Psoas muscle (tissue), 8 donors: ENCODE results near the gene DNAAF5. TPM values are rescaled to one million over a fixed set of nuclear protein-coding genes. Genes with fewer than 3 reads are reported as not detected.
A peak's percentile ranks its signal among the peaks of the same experiment; 100 is the strongest.

Experiments
- ATAC-seq, 4 donors: fragments of 200-7000 bp; cut with Tn5 transposase; one replicate each; pipeline ENCODE4 v1.9.1; 2020; ENCODE audit warnings: moderate library complexity in 3 of 4, mild to moderate bottlenecking in 2 of 4
- DNase-seq, 2 donors: peaks; one replicate each; pipeline ENCODE4 v3.0.0-alpha.2; 2020
- H3K27ac ChIP-seq: fragments of 200-600 bp; one replicate; pipeline ENCODE4 v1.8.0; 2022
- H3K27me3 ChIP-seq, 3 donors: fragments of 200-600 bp in 1 of 3; one replicate each; pipeline versions ENCODE4 v1.6.1 to v1.8.0; 2013 to 2022; ENCODE audit warnings: low read length in 2 of 3, mild to moderate bottlenecking in 2 of 3, moderate library complexity in 1 of 3; ENCODE audit not compliant: insufficient read depth in 3 of 3
- H3K36me3 ChIP-seq, 2 donors: fragments of 200-600 bp in 1 of 2; one replicate each; pipeline versions ENCODE4 v1.6.1 to v1.8.0; 2013 to 2022; ENCODE audit warnings: low read depth in 1 of 2, mild to moderate bottlenecking in 1 of 2, moderate library complexity in 1 of 2; ENCODE audit not compliant: insufficient read depth in 1 of 2
- H3K4me1 ChIP-seq: fragments of 200-600 bp; one replicate; pipeline ENCODE4 v1.8.0; 2022
- H3K4me3 ChIP-seq: fragments of 200-600 bp; one replicate; pipeline ENCODE4 v1.8.0; 2022; ENCODE audit warnings: mild to moderate bottlenecking
- H3K9me3 ChIP-seq: fragments of 200-600 bp; one replicate; pipeline ENCODE4 v1.8.0; 2022
- CTCF ChIP-seq: fragments of 200-600 bp; IDR thresholded peaks from one replicate; pipeline ENCODE4 v1.8.0; 2022; ENCODE audit warnings: antibody characterized with exemption
- WGBS, 3 donors: extraction: QIAGEN DNeasy Blood & Tissue Kit; methylation state at CpG; one replicate each; pipeline versions ENCODE4 v1.1.6 to v1.1.7; 2013; 5-methylcytosine and 5-hydroxymethylcytosine counted together
- intact Hi-C, 2 donors: fragments of 100-400 bp; cut with DNase I; formaldehyde crosslinking; loops; one replicate each; pipeline versions ENCODE4 v1.11.0 to v1.14.2; 2022
- long read RNA-seq, 2 donors: library from polyadenylated mRNA; unstranded; transcript quantifications; one replicate each; pipeline ENCODE4 v2.0.0, GENCODE V29; 2021
- polyA plus RNA-seq, 3 donors: library from polyadenylated mRNA; stranded (reverse); fragments of 200-250 nt; gene quantifications; one replicate each; pipeline ENCODE4 v1.2.3, GENCODE V29; 2013
- total RNA-seq, 4 donors: library from RNA; stranded (reverse); fragmentation: NEBNext Ultra II Directional in 2 of 4; extraction: Animal tissue kit (Norgen Biotek cat#: 25700) in 2 of 4; gene quantifications; one replicate each; pipeline versions ENCODE4 v1.2.1 to v1.2.4, GENCODE V29; 2021 to 2023
- donor health status: healthy with polysubstance abuse.
- donor health status: DM: no; HTN: no; CAD: no; lungs with moderate emphysema.
- donor health status: Bipolar disorder and iron deficiency.
- donor health status: healthy.
- donor health status: DM: yes; HTN: yes; CAD: no.
- donor health status: DM: no; HTN: no; CAD: no.
- donor health status: DM: no; HTN: no; CAD: no.
- donor health status: DM: yes; HTN: yes; CAD: no.

Gene DNAAF5
- total RNA-seq (10 to 100 TPM; 17.8 to 26.7 (median 21.9) TPM), polyA plus RNA-seq (10 to 100 TPM in 2 of 3 donors, 1 to 10 TPM in 1; 9.3 to 17.6 (median 14.1) TPM)
- long read RNA-seq, donor 1, transcript DNAAF5-201 (13 exons, 3,410 nt), result major isoform, 18 of 28 reads
- long read RNA-seq, donor 1, partial matches to known transcripts, result 5 of 28 reads
- long read RNA-seq, donor 1, other reads (novel, unspliced or antisense), result 4 of 28 reads
- long read RNA-seq, donor 2, transcript DNAAF5-201 (13 exons, 3,410 nt), result major isoform, 49 of 77 reads
- long read RNA-seq, donor 2, partial matches to known transcripts, result 13 of 77 reads
- long read RNA-seq, donor 2, other reads (novel, unspliced or antisense), result 13 of 77 reads

DNA sequence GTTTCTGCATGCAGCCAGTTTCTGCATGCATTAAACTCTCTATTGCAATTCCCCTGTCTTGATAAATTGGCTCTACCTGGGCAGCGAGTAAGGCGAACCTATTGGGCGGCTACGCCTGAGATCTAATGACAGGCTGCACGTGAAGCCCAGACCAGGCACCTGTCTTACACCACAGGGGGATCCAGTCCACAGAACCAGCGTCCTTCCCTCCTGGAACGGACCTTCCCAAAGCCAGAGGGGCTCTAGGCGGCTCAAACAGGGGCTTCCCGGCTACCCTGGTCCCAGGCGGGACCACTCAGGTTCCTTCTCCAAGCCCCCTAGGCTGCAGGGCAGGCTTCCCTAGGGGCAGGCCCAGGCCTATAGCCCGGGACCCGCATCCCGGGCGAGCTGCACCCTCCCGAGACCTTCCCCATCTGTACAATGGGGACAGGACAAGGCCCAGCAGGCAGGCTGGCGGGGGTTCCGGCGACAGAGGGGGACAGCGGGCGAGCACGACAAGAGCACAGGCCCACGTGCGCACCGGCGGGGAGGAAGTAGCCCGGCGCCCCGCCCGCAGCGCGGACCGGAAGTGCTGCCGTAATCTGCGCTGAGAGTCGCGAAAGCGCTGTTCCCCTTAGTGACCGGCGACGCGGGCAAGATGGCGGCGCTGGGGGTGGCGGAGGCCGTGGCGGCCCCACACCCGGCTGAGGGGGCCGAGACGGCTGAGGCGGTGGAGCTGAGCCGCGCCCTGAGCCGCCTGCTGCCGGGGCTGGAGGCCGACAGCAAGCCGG is at the start of gene DNAAF5:
Gene DNAAF5, plus strand, starts transcription at position 616 of the 770 bp plus-strand sequence. Its CDS starts 22 bp downstream, at position 638.
- Histone ChIP-seq H3K4me1 (peaks cover 11% of the 10 kb centered on the region), H3K27ac (peak within 1 kb of the TSS; percentile 91), H3K4me3 (peak within 1 kb of the TSS; percentile 81), H3K9me3 (no peaks in the 10 kb centered on the region), H3K36me3 (peaks cover 0 to 3% of the 10 kb centered on the region in 2 donors), H3K27me3 (no peaks in the 10 kb centered on the region)
- DNase-seq (peak; percentile 91 to 93), ATAC-seq (peak; percentile 84 to 94 (median 91))
- intact Hi-C loops, result loop anchor here in 1 of 2 donors (5.0 kb wide), 1 partner anchor 204 kb away; no protein-coding TSS in a partner anchor
- no peak for TF ChIP-seq CTCF
- 5 to 19% (median 10%) methylated on average over 27 to 56 of the region's 56 CpGs for WGBS, 3 donors

DNA sequence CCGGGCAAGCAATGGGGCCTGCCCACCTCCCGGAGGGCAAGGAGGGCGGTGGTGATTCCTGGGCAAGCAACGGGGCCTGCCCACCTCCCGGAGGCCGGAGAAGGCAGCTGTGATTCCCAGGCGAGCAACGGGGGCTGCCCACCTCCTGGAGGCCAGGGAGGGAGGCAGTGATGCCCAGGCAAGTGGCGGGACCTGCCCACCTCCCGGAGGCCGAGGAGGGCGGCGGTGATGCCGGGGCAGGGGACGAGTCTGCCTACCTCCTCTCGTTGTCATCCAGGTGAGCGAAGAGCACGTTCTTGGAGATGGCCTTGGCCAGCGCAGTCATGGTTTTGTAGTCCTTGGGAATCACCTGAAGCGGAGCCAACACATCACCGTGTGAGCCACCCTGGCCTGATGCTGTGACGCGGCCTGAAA is 49.5 kb upstream of the DNAAF5 start:
- Histone ChIP-seq H3K36me3 (no peaks in the 10 kb centered on the region), H3K4me3 (no peak overlapping the region), H3K4me1 (no peaks in the 10 kb centered on the region), H3K27me3 (no peaks in the 10 kb centered on the region), H3K9me3 (no peaks in the 10 kb centered on the region), H3K27ac (no peak overlapping the region)
- 88 to 96% (median 95%) methylated on average over 20 to 23 of the region's 23 CpGs for WGBS, 3 donors
- ATAC-seq, result no peak
- no peak for DNase-seq
- TF ChIP-seq CTCF, result no peak
- intact Hi-C loops, result no loop called here

DNA sequence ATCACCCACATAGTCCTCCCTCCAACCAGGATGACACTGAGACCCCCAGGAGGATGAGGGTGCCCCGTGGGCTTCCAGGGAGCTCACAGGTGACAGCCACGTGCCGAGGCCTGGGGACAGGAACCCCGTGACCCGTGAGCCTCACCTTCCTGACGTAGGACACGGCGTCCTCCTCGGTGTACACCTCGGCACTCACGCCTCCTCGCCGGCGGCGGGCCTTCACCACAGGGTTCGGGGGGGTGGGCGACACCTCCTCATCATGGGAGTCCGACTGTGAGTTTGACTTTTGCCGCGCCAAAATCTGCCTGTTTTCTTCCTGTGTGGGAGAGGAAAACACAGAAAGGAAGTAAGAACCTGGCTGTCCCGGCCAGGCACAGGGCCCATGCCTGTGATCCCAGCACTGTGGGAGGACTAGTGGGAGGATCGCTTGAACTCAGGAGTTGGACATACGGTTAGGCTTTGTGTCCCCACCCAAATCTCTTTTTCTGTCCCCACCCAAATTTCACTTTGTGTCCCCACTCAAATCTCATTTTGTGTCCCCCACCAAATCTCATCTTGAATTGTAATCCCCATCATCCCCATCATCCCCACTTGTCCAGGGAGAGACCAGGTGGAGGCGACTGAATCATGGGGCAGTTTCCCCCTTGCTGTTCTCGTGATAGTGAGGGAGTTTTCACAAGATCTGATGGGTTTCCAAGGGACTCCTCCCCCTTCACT is 45.9 kb upstream of the DNAAF5 start:
- no peaks in the 10 kb centered on the region for H3K27me3 ChIP-seq
- peaks cover 8% of the 10 kb centered on the region for H3K9me3 ChIP-seq
- TF ChIP-seq CTCF, result no peak
- no peak overlapping the region for H3K4me3 ChIP-seq
- no peak overlapping the region for H3K27ac ChIP-seq
- intact Hi-C loops, result no loop called here
- no peaks in the 10 kb centered on the region for H3K36me3 ChIP-seq
- no peaks in the 10 kb centered on the region for H3K4me1 ChIP-seq
- ATAC-seq (no peak), DNase-seq (no peak)
- 96 to 97% (median 97%) methylated on average over 25 of the region's 25 CpGs for WGBS, 3 donors

DNA sequence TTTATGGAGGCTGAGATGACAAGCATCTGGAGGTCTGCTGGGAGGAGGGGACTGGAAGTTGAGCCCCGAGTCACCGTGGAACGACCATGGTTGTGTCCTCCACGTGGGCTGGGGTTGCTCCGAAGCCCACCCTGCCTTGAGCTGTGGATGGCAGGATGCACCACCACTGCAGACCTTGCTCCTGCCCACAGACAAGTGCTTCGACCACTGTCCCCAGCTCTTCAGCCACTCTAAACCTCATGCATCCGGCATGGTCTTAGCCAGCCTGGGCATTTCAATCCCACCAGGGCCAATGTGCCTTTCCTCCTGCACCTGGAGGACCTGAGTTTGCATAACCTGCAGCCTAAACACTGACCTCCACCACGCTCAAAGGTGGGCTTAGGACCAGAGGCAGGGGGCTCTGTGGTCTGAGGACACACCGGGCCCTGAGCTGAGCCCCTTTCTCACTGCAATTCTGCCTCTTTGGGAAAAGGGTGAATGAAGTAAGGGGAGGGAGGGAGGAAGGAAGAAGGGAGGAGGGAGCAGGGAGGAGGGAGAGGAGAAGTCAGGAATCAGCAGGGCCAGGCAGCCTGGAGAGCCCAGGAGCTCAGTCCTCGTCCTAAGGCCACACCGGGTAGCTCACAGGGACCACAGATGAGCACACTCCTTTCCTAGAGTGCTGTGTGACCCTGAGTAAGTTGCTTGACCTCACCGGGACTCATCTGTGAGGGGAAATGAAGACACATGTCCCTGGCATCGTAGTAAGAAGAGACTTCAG is 44.8 kb upstream of the DNAAF5 start:
- peaks cover 20% of the 10 kb centered on the region for H3K9me3 ChIP-seq
- no peak for TF ChIP-seq CTCF
- H3K27me3 ChIP-seq, result no peaks in the 10 kb centered on the region
- intact Hi-C loops, result no loop called here
- no peak overlapping the region for H3K27ac ChIP-seq
- no peaks in the 10 kb centered on the region for H3K36me3 ChIP-seq
- no peak for ATAC-seq
- WGBS, 3 donors, result 89 to 92% (median 90%) methylated on average over 13 of the region's 13 CpGs
- H3K4me1 ChIP-seq, result no peaks in the 10 kb centered on the region
- H3K4me3 ChIP-seq, result no peak overlapping the region
- no peak for DNase-seq
